OCI-LY3 (cell line): ENCODE results near the gene MACF1.

ENCODE experiments used
- EZH2phosphoT487 ChIP-seq: fragments of 200-600 bp; shearing (Covaris generic); IDR thresholded peaks from 2 replicates; pipeline ENCODE4 v1.6.1; 2018; ENCODE audit warnings: antibody characterized with exemption, mixed run types, low read depth
- TF ChIP-seq, protein P1 (sequence below): fragments of 200-600, 300-600 bp; sonication (generic); IDR thresholded peaks from 2 replicates; pipeline ENCODE4 v1.5.1; 2014; ENCODE audit warnings: antibody characterized with exemption, low read length, low read depth

DNA sequence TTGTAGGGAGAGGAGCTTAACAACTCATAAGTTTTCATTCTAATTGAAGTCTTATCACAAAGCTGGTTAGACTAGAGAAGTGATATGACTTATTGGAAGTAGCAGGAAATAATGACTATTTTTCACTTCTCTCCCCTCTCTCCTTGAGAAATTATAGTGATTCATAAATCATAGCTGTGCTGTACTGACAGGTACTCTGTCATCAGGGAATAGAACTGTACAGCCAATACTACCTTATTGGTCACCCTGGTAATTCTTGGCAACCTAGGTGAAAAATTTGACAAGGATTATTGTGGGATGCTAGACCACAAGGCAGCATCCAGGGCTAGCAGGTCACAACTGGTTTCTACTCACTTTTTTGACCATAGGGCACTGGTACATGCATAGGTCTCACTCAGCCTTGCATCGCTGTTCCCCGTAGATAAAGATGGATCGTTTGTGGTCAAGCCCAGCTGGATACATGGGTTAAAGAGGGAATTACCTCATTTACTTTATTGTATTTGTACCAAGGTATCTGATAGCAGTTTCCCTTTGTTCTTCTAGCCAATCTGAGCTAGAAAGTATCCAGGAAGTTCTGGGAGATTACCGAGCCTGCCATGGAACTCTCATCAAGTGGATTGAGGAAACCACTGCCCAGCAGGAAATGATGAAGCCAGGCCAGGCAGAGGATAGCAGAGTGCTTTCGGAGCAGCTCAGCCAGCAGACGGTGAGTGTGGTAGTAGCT, 113.6 kb downstream of the MACF1 start:
- TF ChIP-seq, protein P1, sequence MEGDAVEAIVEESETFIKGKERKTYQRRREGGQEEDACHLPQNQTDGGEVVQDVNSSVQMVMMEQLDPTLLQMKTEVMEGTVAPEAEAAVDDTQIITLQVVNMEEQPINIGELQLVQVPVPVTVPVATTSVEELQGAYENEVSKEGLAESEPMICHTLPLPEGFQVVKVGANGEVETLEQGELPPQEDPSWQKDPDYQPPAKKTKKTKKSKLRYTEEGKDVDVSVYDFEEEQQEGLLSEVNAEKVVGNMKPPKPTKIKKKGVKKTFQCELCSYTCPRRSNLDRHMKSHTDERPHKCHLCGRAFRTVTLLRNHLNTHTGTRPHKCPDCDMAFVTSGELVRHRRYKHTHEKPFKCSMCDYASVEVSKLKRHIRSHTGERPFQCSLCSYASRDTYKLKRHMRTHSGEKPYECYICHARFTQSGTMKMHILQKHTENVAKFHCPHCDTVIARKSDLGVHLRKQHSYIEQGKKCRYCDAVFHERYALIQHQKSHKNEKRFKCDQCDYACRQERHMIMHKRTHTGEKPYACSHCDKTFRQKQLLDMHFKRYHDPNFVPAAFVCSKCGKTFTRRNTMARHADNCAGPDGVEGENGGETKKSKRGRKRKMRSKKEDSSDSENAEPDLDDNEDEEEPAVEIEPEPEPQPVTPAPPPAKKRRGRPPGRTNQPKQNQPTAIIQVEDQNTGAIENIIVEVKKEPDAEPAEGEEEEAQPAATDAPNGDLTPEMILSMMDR: no peak
- TF ChIP-seq EZH2phosphoT487: no peak
